NT2/D1 (cell line): ENCODE measurements around the gene DZIP1.
A peak's percentile ranks its signal among the peaks of the same experiment; 100 is the strongest.

Experiments used
- DNase-seq: peaks from one replicate; pipeline ENCODE4 v3.0.0-alpha.2; 2011; ENCODE audit warnings: low read depth, low spot score
- H3K27me3 ChIP-seq: 2 replicates; pipeline ENCODE4 v1.6.0; 2011; ENCODE audit warnings: mild to moderate bottlenecking; ENCODE audit not compliant: insufficient read length, insufficient read depth
- H3K36me3 ChIP-seq: 2 replicates; pipeline ENCODE4 v1.6.1; 2011; ENCODE audit warnings: mild to moderate bottlenecking, low read length, mixed read lengths; ENCODE audit not compliant: insufficient read depth, insufficient read length
- H3K4me1 ChIP-seq: 2 replicates; pipeline ENCODE4 v1.5.1; 2011; ENCODE audit not compliant: insufficient read depth, insufficient read length
- H3K4me3 ChIP-seq: 2 replicates; pipeline ENCODE4 v1.5.1; 2011; ENCODE audit warnings: low read depth; ENCODE audit not compliant: insufficient read length
- H3K9ac ChIP-seq: 2 replicates; pipeline ENCODE4 v1.6.0; 2011; ENCODE audit warnings: low read depth; ENCODE audit not compliant: insufficient read length
- H3K9me3 ChIP-seq: 2 replicates; pipeline ENCODE4 v1.5.1; 2011; ENCODE audit warnings: mild to moderate bottlenecking, low read length; ENCODE audit not compliant: insufficient read depth
- SUZ12 ChIP-seq: IDR thresholded peaks from 2 replicates; pipeline ENCODE4 v1.6.1; 2011; ENCODE audit not compliant: insufficient read length, insufficient read depth; ENCODE audit errors: extremely low read depth
- YY1 ChIP-seq: IDR thresholded peaks from 2 replicates; pipeline ENCODE4 v1.6.1; 2011; ENCODE audit not compliant: insufficient read length, insufficient read depth
- ZNF274 ChIP-seq: IDR thresholded peaks from 2 replicates; pipeline ENCODE4 v1.6.1; 2011; ENCODE audit warnings: mild to moderate bottlenecking, low read depth, low read length

The DZIP1 gene

DNA sequence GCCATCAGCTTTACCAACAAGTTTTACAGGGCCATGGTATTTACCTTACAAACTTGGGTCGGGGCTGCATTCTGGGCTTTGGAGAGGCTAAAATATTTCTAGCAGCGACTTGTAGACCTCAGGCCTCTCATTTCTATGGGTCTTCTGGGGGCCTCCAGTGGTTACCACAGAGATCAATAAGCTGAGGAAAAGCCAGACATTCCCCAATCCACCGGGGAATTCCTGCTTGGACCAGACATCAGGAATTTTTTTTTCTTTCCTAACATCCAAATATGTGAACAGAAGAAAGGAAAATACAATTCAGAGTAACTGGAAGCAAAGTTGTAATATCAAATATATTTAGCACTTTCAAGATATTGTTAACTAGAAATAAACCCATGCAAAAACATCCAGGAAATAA lies 1.5 kb downstream of the DZIP1 start:
- peak overlapping the region; percentile 87 for H3K9ac ChIP-seq
- H3K4me1 ChIP-seq: peaks cover 3% of the 10 kb centered on the region
- no peak for DNase-seq
- H3K4me3 ChIP-seq: peak overlapping the region; percentile 76
- no peaks in the 10 kb centered on the region for H3K27me3 ChIP-seq
- peaks cover 36% of the 10 kb centered on the region for H3K36me3 ChIP-seq
- TF ChIP-seq SUZ12 (no peak), YY1 (no peak), ZNF274 (no peak)
- H3K9me3 ChIP-seq: no peaks in the 10 kb centered on the region

DNA sequence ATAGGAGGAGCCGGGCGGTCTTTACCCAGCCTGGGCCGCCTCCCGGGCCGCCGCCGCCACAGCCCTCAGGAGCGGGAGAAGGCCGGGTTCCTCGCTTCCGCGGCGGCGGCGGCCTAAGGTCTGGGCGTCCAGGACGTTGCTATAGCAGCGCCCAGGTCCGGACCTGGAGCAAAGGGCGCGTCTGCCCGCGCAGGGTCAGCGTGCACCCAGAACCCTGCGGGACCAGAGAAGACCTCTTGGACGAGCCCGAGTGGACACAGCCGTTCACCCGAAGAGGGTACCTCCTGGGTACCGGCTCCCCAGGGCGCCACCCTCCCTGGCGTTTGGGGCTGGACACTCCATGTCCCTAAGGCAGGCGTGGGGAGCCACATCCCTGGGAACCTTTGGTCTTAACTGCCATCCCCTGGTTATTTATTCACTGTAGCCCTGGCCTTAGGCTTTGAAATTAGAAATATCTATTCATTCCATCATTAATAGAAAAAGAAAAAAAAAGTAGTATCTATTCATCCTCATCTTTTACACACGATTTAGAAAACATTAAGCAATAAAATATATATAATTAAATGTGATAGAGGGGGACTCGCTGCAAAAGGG lies 2.4 kb downstream of the DZIP1 start:
- TF ChIP-seq ZNF274 (no peak), YY1 (no peak), SUZ12 (no peak)
- Histone ChIP-seq H3K9ac (no peak overlapping the region), H3K36me3 (peaks cover 45% of the 10 kb centered on the region), H3K4me1 (peaks cover 3% of the 10 kb centered on the region), H3K9me3 (no peaks in the 10 kb centered on the region), H3K27me3 (no peaks in the 10 kb centered on the region), H3K4me3 (no peak overlapping the region)
- no peak for DNase-seq

DNA sequence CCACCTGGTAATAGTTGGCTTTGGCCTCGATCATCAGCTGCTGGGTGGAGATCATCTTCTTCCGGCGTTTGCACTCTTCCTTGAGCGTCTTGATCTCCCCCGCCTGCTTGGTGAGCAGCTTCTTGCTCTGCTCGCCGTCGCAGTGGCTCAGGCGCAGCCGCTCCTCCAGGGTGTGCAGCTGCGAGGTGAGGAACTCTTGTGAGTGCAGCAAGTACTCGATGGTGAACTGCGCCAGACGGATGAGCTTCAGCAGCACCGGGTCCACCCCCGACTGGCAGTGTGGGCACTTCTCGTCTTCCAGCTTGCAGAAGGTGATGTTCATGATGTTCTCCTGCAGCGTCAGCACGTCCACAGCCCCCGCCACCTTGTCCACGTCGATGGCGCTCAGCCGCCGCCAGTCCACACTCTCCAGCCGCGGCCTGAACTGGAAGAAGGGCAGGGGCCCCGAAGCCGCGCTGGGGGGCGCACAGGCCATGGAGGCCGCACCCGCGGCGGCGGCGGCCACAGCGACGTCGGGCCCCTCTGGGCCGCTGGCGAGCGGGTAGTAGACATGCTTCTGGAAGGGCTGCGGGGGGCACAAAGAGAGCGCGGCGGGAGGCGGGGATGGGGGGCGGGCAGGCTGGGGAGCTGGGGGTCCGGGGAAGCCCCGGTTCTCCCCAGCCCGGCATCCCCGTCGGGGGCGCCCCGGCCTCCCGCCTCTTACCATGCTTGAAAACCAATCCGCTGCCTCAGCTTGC lies 3.0 kb downstream of the DZIP1 start:
- Histone ChIP-seq H3K36me3 (peaks cover 51% of the 10 kb centered on the region), H3K4me3 (no peak overlapping the region), H3K4me1 (peaks cover 3% of the 10 kb centered on the region), H3K27me3 (no peaks in the 10 kb centered on the region), H3K9ac (no peak overlapping the region), H3K9me3 (no peaks in the 10 kb centered on the region)
- no peak for TF ChIP-seq YY1
- no peak for TF ChIP-seq ZNF274
- no peak for TF ChIP-seq SUZ12
- DNase-seq: no peak

DNA sequence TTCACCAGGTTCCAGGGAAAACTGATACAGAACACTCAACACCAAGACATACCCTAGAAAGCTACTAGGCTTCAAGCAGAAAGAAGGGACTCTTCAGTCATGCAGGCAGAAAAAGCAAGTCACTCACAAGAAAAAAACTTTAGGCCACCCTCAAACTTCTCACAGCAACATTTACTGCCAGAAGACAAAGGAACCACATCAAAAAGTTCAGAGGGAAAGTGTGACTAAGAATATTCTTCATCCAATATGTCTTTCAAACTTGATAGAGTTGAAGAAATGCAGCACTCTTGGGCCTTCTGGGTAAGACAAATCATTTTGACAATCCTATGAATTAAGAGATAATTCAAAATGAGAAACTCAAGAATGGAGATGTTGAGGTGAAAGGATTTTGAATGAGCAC lies 7.7 kb downstream of the DZIP1 start:
- no peak for DNase-seq
- no peak for TF ChIP-seq YY1
- no peak for TF ChIP-seq SUZ12
- no peak for TF ChIP-seq ZNF274
- Histone ChIP-seq H3K9ac (no peak overlapping the region), H3K4me1 (no peaks in the 10 kb centered on the region), H3K27me3 (no peaks in the 10 kb centered on the region), H3K9me3 (no peaks in the 10 kb centered on the region), H3K36me3 (peaks cover 80% of the 10 kb centered on the region), H3K4me3 (no peak overlapping the region)

DNA sequence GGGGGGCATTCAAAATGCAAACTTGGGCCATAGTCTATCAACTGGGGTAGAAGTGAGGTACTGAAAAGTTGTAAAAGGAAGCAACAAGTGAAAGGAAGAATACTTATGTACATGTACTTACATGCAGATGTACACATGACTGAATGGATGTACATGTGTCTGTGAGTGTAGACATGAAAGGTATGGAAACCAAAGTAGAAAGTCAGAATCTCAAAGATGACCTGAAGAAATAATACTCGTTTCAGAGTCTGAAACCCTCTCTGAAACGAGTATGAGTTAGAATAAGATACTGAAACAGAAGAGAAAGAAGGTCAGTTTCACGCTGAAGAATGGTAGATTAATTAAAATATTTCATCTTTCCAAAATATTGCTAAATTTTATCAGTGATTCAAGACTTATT lies 13.9 kb downstream of the DZIP1 start:
- Histone ChIP-seq H3K4me3 (no peak overlapping the region), H3K4me1 (no peaks in the 10 kb centered on the region), H3K9ac (no peak overlapping the region), H3K9me3 (0 out of 2 replicates have a peak, but pooled peaks cover 8% of the 10 kb centered on the region), H3K27me3 (no peaks in the 10 kb centered on the region), H3K36me3 (peaks cover 84% of the 10 kb centered on the region)
- TF ChIP-seq SUZ12 (no peak), ZNF274 (no peak), YY1 (no peak)
- no peak for DNase-seq

DNA sequence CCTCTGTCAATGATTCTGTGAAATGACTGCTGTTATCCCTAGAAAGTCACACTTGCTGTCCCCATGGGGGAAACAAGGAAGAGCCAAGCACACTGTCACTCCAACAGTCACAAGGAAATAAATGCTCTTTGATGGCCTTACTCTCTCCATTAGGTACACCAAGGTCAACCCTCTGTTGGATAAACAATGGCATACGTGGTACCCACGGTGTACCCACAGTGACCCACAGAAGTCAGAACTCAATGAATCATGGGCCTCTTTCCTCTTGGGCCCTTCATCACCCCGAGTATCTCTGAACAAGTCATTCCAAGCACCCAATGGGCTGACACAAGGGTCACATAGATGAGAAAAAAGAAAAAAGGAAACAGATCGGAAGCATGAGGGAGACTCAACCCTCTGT lies 15.4 kb downstream of the DZIP1 start:
- Histone ChIP-seq H3K4me1 (no peaks in the 10 kb centered on the region), H3K9me3 (0 out of 2 replicates have a peak, but pooled peaks cover 8% of the 10 kb centered on the region), H3K4me3 (no peak overlapping the region), H3K27me3 (no peaks in the 10 kb centered on the region), H3K36me3 (peaks cover 83% of the 10 kb centered on the region), H3K9ac (no peak overlapping the region)
- no peak for TF ChIP-seq YY1
- no peak for TF ChIP-seq SUZ12
- no peak for TF ChIP-seq ZNF274
- no peak for DNase-seq

DNA sequence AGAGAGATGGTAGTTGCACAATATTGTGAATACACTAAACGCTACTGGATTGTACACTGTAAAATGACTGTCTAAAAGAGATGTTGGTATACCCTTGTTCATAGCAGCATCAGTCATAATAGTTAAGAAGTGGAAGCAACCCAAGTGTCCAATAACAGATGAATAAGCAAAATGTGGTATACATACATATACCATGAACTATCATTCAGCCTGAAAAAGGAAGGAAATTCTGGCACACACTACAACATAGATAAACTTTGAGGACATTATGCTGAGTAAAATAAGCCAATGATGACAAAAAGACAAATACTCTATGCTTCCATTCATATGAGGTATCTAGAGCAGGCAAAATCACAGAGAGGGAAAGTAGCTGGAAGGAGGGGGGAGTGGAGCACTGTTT lies 16.0 kb downstream of the DZIP1 start:
- Histone ChIP-seq H3K9ac (no peak overlapping the region), H3K36me3 (peaks cover 79% of the 10 kb centered on the region), H3K27me3 (no peaks in the 10 kb centered on the region), H3K4me1 (no peaks in the 10 kb centered on the region), H3K4me3 (no peak overlapping the region), H3K9me3 (0 out of 2 replicates have a peak, but pooled peaks cover 8% of the 10 kb centered on the region)
- no peak for TF ChIP-seq ZNF274
- no peak for TF ChIP-seq SUZ12
- TF ChIP-seq YY1: no peak
- DNase-seq: no peak
